HepG2 (cell line): ENCODE data around the gene SIAH2. TPM values are rescaled to one million over a fixed set of nuclear protein-coding genes. Genes with fewer than 3 reads are reported as not detected.

Experiments
- ATF7-NPFF ChIP-seq: sonication (generic); formaldehyde crosslinking; IDR thresholded peaks from 2 replicates; pipeline ENCODE4 v1.8.1; 2023; ENCODE audit warnings: mild to moderate bottlenecking, low read depth, missing genetic modification reagents, moderate library complexity
- DNMT1 ChIP-seq: sonication (generic); formaldehyde crosslinking; IDR thresholded peaks from 2 replicates; pipeline ENCODE4 v1.5.1; 2020; ENCODE audit warnings: mild to moderate bottlenecking, missing genetic modification reagents
- EED ChIP-seq: sonication (generic); formaldehyde crosslinking; IDR thresholded peaks from 2 replicates; pipeline ENCODE4 v1.5.0; 2020; ENCODE audit warnings: mild to moderate bottlenecking, missing genetic modification reagents
- FOXM1 ChIP-seq: sonication (generic); formaldehyde crosslinking; IDR thresholded peaks from 2 replicates; pipeline ENCODE4 v1.5.0; 2020; ENCODE audit warnings: missing genetic modification reagents
- GATA4 ChIP-seq: sonication (generic); IDR thresholded peaks from 2 replicates; pipeline ENCODE4 v1.6.1; 2016; ENCODE audit warnings: antibody characterized with exemption, low read depth, borderline replicate concordance
- HHEX ChIP-seq: IDR thresholded peaks from 2 replicates; pipeline ENCODE4 v1.6.1; 2016; ENCODE audit warnings: control low read depth
- HNRNPL ChIP-seq: fragments of 200-400 bp; formaldehyde crosslinking; IDR thresholded peaks from 2 replicates; pipeline ENCODE4 v1.6.1; 2017; ENCODE audit warnings: mild to moderate bottlenecking, low read depth, low read length
- HOXA3 ChIP-seq: sonication (generic); formaldehyde crosslinking; IDR thresholded peaks from 2 replicates; pipeline ENCODE4 v1.5.0; 2020; ENCODE audit warnings: missing genetic modification reagents
- IRF2 ChIP-seq: IDR thresholded peaks from 2 replicates; pipeline ENCODE4 v1.6.1; 2018; ENCODE audit warnings: missing genetic modification reagents, missing compliant biosample characterization
- KMT2A ChIP-seq: sonication (generic); formaldehyde crosslinking; IDR thresholded peaks from 2 replicates; pipeline ENCODE4 v1.4.0; 2020; ENCODE audit warnings: missing genetic modification reagents
- MAFK ChIP-seq, 2 experiments: IDR thresholded peaks in 1 of 2; conservative IDR thresholded peaks in 1 of 2; 2 replicates each; pipeline ENCODE4 v1.6.1; 2011; ENCODE audit warnings: improper control_type of control experiment in 2 of 2, low read length in 2 of 2
- RNF2 ChIP-seq: fragments of 450-650 bp; conservative IDR thresholded peaks from 2 replicates; pipeline ENCODE4 v1.6.1; 2016; ENCODE audit warnings: low read depth
- SIX1 ChIP-seq: sonication (generic); formaldehyde crosslinking; IDR thresholded peaks from 2 replicates; pipeline ENCODE4 v1.4.0; 2020; ENCODE audit warnings: missing genetic modification reagents, borderline replicate concordance
- SP1 ChIP-seq, 2 experiments: fragments of 450-650 bp in 1 of 2; sonication (generic) in 1 of 2; formaldehyde crosslinking in 1 of 2; IDR thresholded peaks; 2 replicates each; pipeline versions ENCODE4 v1.4.0 to v1.6.1; 2016 to 2020; ENCODE audit warnings: missing genetic modification reagents in 1 of 2
- TAF15 ChIP-seq: fragments of 200-400 bp; formaldehyde crosslinking; IDR thresholded peaks from one replicate; pipeline ENCODE4 v1.6.1; 2018; ENCODE audit warnings: mild to moderate bottlenecking, low read depth, low read length; ENCODE audit not compliant: poor library complexity, severe bottlenecking
- YY1 ChIP-seq: IDR thresholded peaks from 2 replicates; pipeline ENCODE4 v1.6.1; 2011; ENCODE audit warnings: low read length, low read depth, moderate library complexity, mild to moderate bottlenecking; ENCODE audit not compliant: insufficient read depth, insufficient replicate concordance
- ZBTB42 ChIP-seq: sonication (generic); formaldehyde crosslinking; IDR thresholded peaks from 2 replicates; pipeline ENCODE4 v1.5.0; 2020; ENCODE audit warnings: mild to moderate bottlenecking, missing genetic modification reagents
- ZBTB8A ChIP-seq: sonication (generic); formaldehyde crosslinking; IDR thresholded peaks from 2 replicates; pipeline ENCODE4 v1.4.0; 2020; ENCODE audit warnings: mild to moderate bottlenecking, low read depth, missing genetic modification reagents, borderline replicate concordance
- ZFP37 ChIP-seq: sonication (generic); formaldehyde crosslinking; IDR thresholded peaks from 2 replicates; pipeline ENCODE4 v1.4.0; 2020; ENCODE audit warnings: missing genetic modification reagents, borderline replicate concordance
- ZFX ChIP-seq: sonication (generic); formaldehyde crosslinking; IDR thresholded peaks from 2 replicates; pipeline ENCODE4 v1.4.0; 2020; ENCODE audit warnings: mild to moderate bottlenecking, low read depth, missing genetic modification reagents, moderate library complexity
- ZNF207 ChIP-seq: fragments of 450-650 bp; IDR thresholded peaks from 2 replicates; pipeline ENCODE4 v1.6.1; 2016; ENCODE audit warnings: antibody characterized with exemption, borderline replicate concordance
- ZNF326 ChIP-seq: sonication (generic); formaldehyde crosslinking; IDR thresholded peaks from 2 replicates; pipeline ENCODE4 v1.4.0; 2020; ENCODE audit warnings: missing genetic modification reagents, borderline replicate concordance
- ZNF34 ChIP-seq: sonication (generic); formaldehyde crosslinking; IDR thresholded peaks from 2 replicates; pipeline ENCODE4 v1.4.0; 2020; ENCODE audit warnings: mild to moderate bottlenecking, missing genetic modification reagents, borderline replicate concordance
- ZNF546 ChIP-seq: sonication (generic); formaldehyde crosslinking; conservative IDR thresholded peaks from 2 replicates; pipeline ENCODE4 v1.8.1; 2023; ENCODE audit warnings: mild to moderate bottlenecking, missing genetic modification reagents
- ZNF552 ChIP-seq: sonication (generic); formaldehyde crosslinking; IDR thresholded peaks from 2 replicates; pipeline ENCODE4 v1.9.0; 2022; ENCODE audit warnings: missing genetic modification reagents, mild to moderate bottlenecking, borderline replicate concordance
- ZNF761 ChIP-seq: sonication (generic); formaldehyde crosslinking; conservative IDR thresholded peaks from 2 replicates; pipeline ENCODE4 v1.4.0; 2020; ENCODE audit warnings: mild to moderate bottlenecking, missing genetic modification reagents
- polyA plus RNA-seq, 8 experiments: library from polyadenylated mRNA; depleted of rRNA in 3 of 8; stranded (reverse) in 7 of 8; unstranded in 1 of 8; fragments of >200 nt; fragmentation: Illumina TruSeq in 4 of 8; extraction: Trizol in 4 of 8; gene quantifications; 2 replicates each; pipeline versions ENCODE4 v1.2.1 to v1.2.3, GENCODE V29; 2011 to 2016; ENCODE audit warnings: low read depth in 4 of 8, missing spikeins in 1 of 8, mixed read lengths in 1 of 8; ENCODE audit not compliant: insufficient read depth in 1 of 8
- total RNA-seq, 5 experiments: library from RNA; depleted of rRNA; stranded (reverse); fragments of >200 nt; fragmentation: Illumina TruSeq; extraction: Trizol; gene quantifications; 2 replicates each; pipeline ENCODE4 v1.2.3, GENCODE V29; 2016; ENCODE audit warnings: low read depth in 1 of 5
- TF ChIP-seq, protein P1 (sequence below): fragments of 450-650 bp; IDR thresholded peaks from 2 replicates; pipeline ENCODE4 v1.6.1; 2016
- TF ChIP-seq, protein P2 (sequence below): sonication (generic); formaldehyde crosslinking; IDR thresholded peaks from 2 replicates; pipeline ENCODE4 v1.5.1; 2020; ENCODE audit warnings: missing genetic modification reagents, mild to moderate bottlenecking, borderline replicate concordance
- TF ChIP-seq, protein P3 (sequence below): sonication (generic); formaldehyde crosslinking; IDR thresholded peaks from 2 replicates; pipeline ENCODE4 v1.5.0; 2020; ENCODE audit warnings: mild to moderate bottlenecking, missing genetic modification reagents, moderate library complexity

SIAH2 gene
- total and polyA plus RNA-seq, 2 of the 13 experiments (the other 11 are each of a cell fraction or from before 2014, with no cell fraction given), result 71.8 to 117 TPM

DNA sequence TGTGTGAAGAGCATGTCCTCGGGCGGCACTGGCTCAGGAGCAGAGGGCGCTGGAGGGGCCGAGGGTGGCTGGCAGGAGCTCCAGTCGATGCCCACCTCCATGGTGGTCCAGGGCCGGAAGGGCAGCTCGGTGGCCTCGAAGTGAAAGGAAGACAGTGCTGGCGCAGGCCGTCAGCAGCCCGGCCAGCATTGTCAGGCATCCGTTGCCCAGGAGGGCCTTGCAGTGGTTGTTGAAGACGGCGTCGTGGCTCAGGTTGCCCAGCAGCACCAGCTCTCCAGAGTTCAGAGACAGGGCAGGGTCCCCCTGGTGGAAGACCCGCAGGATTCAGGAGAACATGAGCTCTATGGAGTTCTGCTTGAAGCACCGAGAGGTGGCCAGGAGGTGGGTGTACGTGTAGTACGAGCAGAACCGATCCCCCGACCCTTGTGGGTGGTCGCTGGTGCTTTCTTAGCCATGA lies 16.5 kb upstream of the SIAH2 start (continued):
- TF ChIP-seq TAF15, result no peak
- TF ChIP-seq SIX1, result no peak
- TF ChIP-seq YY1, result peak; percentile 20
- TF ChIP-seq HOXA3, result no peak
- TF ChIP-seq, protein P1, sequence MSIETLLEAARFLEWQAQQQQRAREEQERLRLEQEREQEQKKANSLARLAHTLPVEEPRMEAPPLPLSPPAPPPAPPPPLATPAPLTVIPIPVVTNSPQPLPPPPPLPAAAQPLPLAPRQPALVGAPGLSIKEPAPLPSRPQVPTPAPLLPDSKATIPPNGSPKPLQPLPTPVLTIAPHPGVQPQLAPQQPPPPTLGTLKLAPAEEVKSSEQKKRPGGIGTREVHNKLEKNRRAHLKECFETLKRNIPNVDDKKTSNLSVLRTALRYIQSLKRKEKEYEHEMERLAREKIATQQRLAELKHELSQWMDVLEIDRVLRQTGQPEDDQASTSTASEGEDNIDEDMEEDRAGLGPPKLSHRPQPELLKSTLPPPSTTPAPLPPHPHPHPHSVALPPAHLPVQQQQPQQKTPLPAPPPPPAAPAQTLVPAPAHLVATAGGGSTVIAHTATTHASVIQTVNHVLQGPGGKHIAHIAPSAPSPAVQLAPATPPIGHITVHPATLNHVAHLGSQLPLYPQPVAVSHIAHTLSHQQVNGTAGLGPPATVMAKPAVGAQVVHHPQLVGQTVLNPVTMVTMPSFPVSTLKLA, result no peak
- no peak for TF ChIP-seq ZFX
- TF ChIP-seq ZNF552 (CRISPR knock-in tag), result no peak
- no peak for TF ChIP-seq ZBTB42 (CRISPR knock-in tag)
- no peak for TF ChIP-seq ATF7-NPFF (CRISPR knock-in tag)
- no peak for TF ChIP-seq RNF2
- TF ChIP-seq HHEX (CRISPR knock-in tag), result no peak
- no peak for TF ChIP-seq FOXM1
- TF ChIP-seq SP1 (IDR thresholded peaks at IDR 0.05), result no peak
- TF ChIP-seq SP1 (CRISPR knock-in tag; IDR thresholded peaks at IDR 0.05), result no peak
- no peak for TF ChIP-seq ZFP37 (CRISPR knock-in tag)
- TF ChIP-seq ZNF546, result no peak
- TF ChIP-seq MAFK (conservative IDR thresholded peaks at IDR 0.05 in 1 of 2, IDR thresholded peaks at IDR 0.05 in 1 of 2; ENCODE audit: low read length in 2 of 2), result no peak
- no peak for TF ChIP-seq KMT2A (CRISPR knock-in tag)
- TF ChIP-seq ZNF207, result no peak
- no peak for TF ChIP-seq DNMT1 (CRISPR knock-in tag)
- TF ChIP-seq, protein P2, sequence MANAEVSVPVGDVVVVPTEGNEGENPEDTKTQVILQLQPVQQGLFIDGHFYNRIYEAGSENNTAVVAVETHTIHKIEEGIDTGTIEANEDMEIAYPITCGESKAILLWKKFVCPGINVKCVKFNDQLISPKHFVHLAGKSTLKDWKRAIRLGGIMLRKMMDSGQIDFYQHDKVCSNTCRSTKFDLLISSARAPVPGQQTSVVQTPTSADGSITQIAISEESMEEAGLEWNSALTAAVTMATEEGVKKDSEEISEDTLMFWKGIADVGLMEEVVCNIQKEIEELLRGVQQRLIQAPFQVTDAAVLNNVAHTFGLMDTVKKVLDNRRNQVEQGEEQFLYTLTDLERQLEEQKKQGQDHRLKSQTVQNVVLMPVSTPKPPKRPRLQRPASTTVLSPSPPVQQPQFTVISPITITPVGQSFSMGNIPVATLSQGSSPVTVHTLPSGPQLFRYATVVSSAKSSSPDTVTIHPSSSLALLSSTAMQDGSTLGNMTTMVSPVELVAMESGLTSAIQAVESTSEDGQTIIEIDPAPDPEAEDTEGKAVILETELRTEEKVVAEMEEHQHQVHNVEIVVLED (CRISPR knock-in tag), result no peak
- no peak for TF ChIP-seq ZNF761 (CRISPR knock-in tag)
- TF ChIP-seq ZBTB8A, result no peak
- no peak for TF ChIP-seq GATA4
- TF ChIP-seq ZNF326 (CRISPR knock-in tag), result no peak
- TF ChIP-seq, protein P3, sequence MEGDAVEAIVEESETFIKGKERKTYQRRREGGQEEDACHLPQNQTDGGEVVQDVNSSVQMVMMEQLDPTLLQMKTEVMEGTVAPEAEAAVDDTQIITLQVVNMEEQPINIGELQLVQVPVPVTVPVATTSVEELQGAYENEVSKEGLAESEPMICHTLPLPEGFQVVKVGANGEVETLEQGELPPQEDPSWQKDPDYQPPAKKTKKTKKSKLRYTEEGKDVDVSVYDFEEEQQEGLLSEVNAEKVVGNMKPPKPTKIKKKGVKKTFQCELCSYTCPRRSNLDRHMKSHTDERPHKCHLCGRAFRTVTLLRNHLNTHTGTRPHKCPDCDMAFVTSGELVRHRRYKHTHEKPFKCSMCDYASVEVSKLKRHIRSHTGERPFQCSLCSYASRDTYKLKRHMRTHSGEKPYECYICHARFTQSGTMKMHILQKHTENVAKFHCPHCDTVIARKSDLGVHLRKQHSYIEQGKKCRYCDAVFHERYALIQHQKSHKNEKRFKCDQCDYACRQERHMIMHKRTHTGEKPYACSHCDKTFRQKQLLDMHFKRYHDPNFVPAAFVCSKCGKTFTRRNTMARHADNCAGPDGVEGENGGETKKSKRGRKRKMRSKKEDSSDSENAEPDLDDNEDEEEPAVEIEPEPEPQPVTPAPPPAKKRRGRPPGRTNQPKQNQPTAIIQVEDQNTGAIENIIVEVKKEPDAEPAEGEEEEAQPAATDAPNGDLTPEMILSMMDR (CRISPR knock-in tag), result peak; percentile 77
- peak; percentile 79 for TF ChIP-seq HNRNPL
- 0 out of 2 replicates have a peak, but pooled peaks have one; percentile 26 for TF ChIP-seq EED (CRISPR knock-in tag)
- TF ChIP-seq ZNF34 (CRISPR knock-in tag), result no peak
- peak; percentile 62; the same call in 1 of the 2 replicates for TF ChIP-seq IRF2 (CRISPR knock-in tag)
